NCI-H2171 treated with DMSO at 0.1 percent for 48 hours (cell line): ENCODE measurements around the gene CRADD.
"Not testable (repeated sequence)": the region's sequence is repeated elsewhere in the genome, so short reads cannot be mapped to it uniquely, and the experiment has no call there.

Source experiments
- DNase-seq: peaks from one replicate; lab custom pipeline; 2025; lab: John Stamatoyannopoulos, UW

Gene CRADD

GRCh38 chr12:93737457-93738198 is 60.5 kb downstream of the CRADD start:
- DNase-seq: no peak

- no peak for DNase-seq
Measured at GRCh38 chr12:93738199-93739058, 61.3 kb downstream of the CRADD start.

GRCh38 chr12:93740751-93741150 is 63.6 kb downstream of the CRADD start:
- no peak for DNase-seq

- DNase-seq: no peak
Measured at GRCh38 chr12:93741659-93742109, 64.5 kb downstream of the CRADD start.

GRCh38 chr12:93742110-93742934 is 65.1 kb downstream of the CRADD start:
- DNase-seq: peak; percentile 77

GRCh38 chr12:93743229-93743998 is 66.2 kb downstream of the CRADD start:
- no peak for DNase-seq

GRCh38 chr12:93743999-93744689 is 67.0 kb downstream of the CRADD start:
- no peak for DNase-seq

GRCh38 chr12:93745286-93745685 is 68.1 kb downstream of the CRADD start:
- peak; percentile 34 for DNase-seq

GRCh38 chr12:93746572-93747168 is 69.5 kb downstream of the CRADD start:
- no peak for DNase-seq

GRCh38 chr12:93748672-93749383 is 71.7 kb downstream of the CRADD start:
- peak; percentile 33 for DNase-seq

- DNase-seq: no peak
Measured at GRCh38 chr12:93749515-93749914, 72.3 kb downstream of the CRADD start.

- DNase-seq: no peak
Measured at GRCh38 chr12:93750056-93750455, 72.9 kb downstream of the CRADD start.

- no peak for DNase-seq
Measured at GRCh38 chr12:93751864-93752610, 74.9 kb downstream of the CRADD start.

GRCh38 chr12:93753285-93753684 is 76.1 kb downstream of the CRADD start:
- DNase-seq: no peak

GRCh38 chr12:93753838-93754429 is 76.8 kb downstream of the CRADD start:
- no peak for DNase-seq

- not testable (repeated sequence) for DNase-seq
Measured at GRCh38 chr12:93754859-93755258, 77.7 kb downstream of the CRADD start.

- DNase-seq: no peak
Measured at GRCh38 chr12:93756288-93756687, 79.1 kb downstream of the CRADD start.
